Measurements from ENCODE around the gene PPP1R3E. TPM values are rescaled to one million over a fixed set of nuclear protein-coding genes. Genes with fewer than 3 reads are reported as not detected.

The PPP1R3E gene
- total and polyA plus RNA-seq, 2 of the 13 experiments (the other 11 are each of a cell fraction or from before 2014, with no cell fraction given): 16.5 to 26.5 TPM

GRCh38 chr14:23326491-23327332 lies 24.1 kb upstream of the PPP1R3E start (continued):
- TF ChIP-seq ZGPAT (CRISPR knock-in tag; IDR thresholded peaks at IDR 0.05) (peak; percentile 42; the same call in 1 of the 2 replicates), ZFP90 (CRISPR knock-in tag; IDR thresholded peaks at IDR 0.05; ENCODE audit: borderline replicate concordance) (no peak), SPEN (CRISPR knock-in tag; IDR thresholded peaks at IDR 0.05; ENCODE audit: low read depth) (0 out of 2 replicates have a peak, but pooled peaks have one; percentile 27), SRY (CRISPR knock-in tag; IDR thresholded peaks at IDR 0.05) (no peak), TAF15 (IDR thresholded peaks at IDR 0.05; ENCODE audit: low read depth, low read length, poor library complexity, severe bottlenecking) (no peak), ZMYM4 (CRISPR knock-in tag; IDR thresholded peaks at IDR 0.05) (no peak), PRPF4 (IDR thresholded peaks at IDR 0.05; ENCODE audit: low read depth, low read length, poor library complexity, severe bottlenecking) (no peak), ZNF512 (CRISPR knock-in tag; IDR thresholded peaks at IDR 0.05) (no peak), PRDM10 (CRISPR knock-in tag; IDR thresholded peaks at IDR 0.05; ENCODE audit: low read depth) (no peak; the same call in 1 of the 2 replicates), ZNF280B (CRISPR knock-in tag; IDR thresholded peaks at IDR 0.05; ENCODE audit: borderline replicate concordance) (no peak; the same call in 1 of the 2 replicates), IRX3 (CRISPR knock-in tag; IDR thresholded peaks at IDR 0.05; ENCODE audit: borderline replicate concordance, low read depth) (0 out of 2 replicates have a peak, but pooled peaks have one; percentile 33), ZNF549 (CRISPR knock-in tag; IDR thresholded peaks at IDR 0.05) (no peak), MBD4 (IDR thresholded peaks at IDR 0.05; ENCODE audit: borderline replicate concordance, low read length) (no peak), NFE2 (CRISPR knock-in tag; IDR thresholded peaks at IDR 0.05) (no peak), ZMYM3 (CRISPR knock-in tag; IDR thresholded peaks at IDR 0.05) (0 out of 2 replicates have a peak, but pooled peaks have one; percentile 32), DMTF1 (CRISPR knock-in tag; IDR thresholded peaks at IDR 0.05) (no peak), NCOA1 (CRISPR knock-in tag; IDR thresholded peaks at IDR 0.05) (no peak)
